ENCODE data around the gene NRF1. TPM values are rescaled to one million over a fixed set of nuclear protein-coding genes. Genes with fewer than 3 reads are reported as not detected.

The NRF1 gene
- total RNA-seq, 1 donor from 2014 or later, result 28.9 TPM

- intact Hi-C loops (cut with micrococcal nuclease), result no loop called here
Measured at GRCh38 chr7:129677796-129678195, 66.3 kb downstream of the NRF1 start.

GRCh38 chr7:129678606-129679005 lies 67.1 kb downstream of the NRF1 start:
- intact Hi-C loops (cut with micrococcal nuclease), result no loop called here

GRCh38 chr7:129680400-129680799 lies 68.9 kb downstream of the NRF1 start:
- intact Hi-C loops (cut with micrococcal nuclease), result no loop called here

- intact Hi-C loops (cut with micrococcal nuclease), result no loop called here
Measured at GRCh38 chr7:129684777-129685176, 73.3 kb downstream of the NRF1 start.

GRCh38 chr7:129686063-129686462 lies 74.5 kb downstream of the NRF1 start:
- intact Hi-C loops (cut with micrococcal nuclease), result no loop called here

- intact Hi-C loops (cut with micrococcal nuclease), result no loop called here
Measured at GRCh38 chr7:129688503-129689222, 77.1 kb downstream of the NRF1 start.

GRCh38 chr7:129689995-129690581 lies 78.6 kb downstream of the NRF1 start:
- intact Hi-C loops (cut with micrococcal nuclease), result no loop called here

- intact Hi-C loops (cut with micrococcal nuclease), result no loop called here
Measured at GRCh38 chr7:129690701-129691100, 79.2 kb downstream of the NRF1 start.

- intact Hi-C loops (cut with micrococcal nuclease), result no loop called here
Measured at GRCh38 chr7:129698516-129699418, 87.2 kb downstream of the NRF1 start.

GRCh38 chr7:129702316-129702715 lies 90.8 kb downstream of the NRF1 start:
- intact Hi-C loops (cut with micrococcal nuclease), result no loop called here

GRCh38 chr7:129702761-129703338 lies 91.3 kb downstream of the NRF1 start:
- intact Hi-C loops (cut with micrococcal nuclease), result no loop called here

- intact Hi-C loops (cut with micrococcal nuclease), result no loop called here
Measured at GRCh38 chr7:129703751-129704150, 92.2 kb downstream of the NRF1 start.

GRCh38 chr7:129707910-129708499 lies 96.5 kb downstream of the NRF1 start:
- intact Hi-C loops (cut with micrococcal nuclease), result no loop called here

- intact Hi-C loops (cut with micrococcal nuclease), result no loop called here
Measured at GRCh38 chr7:129713544-129713943, 102.0 kb downstream of the NRF1 start.

- intact Hi-C loops (cut with micrococcal nuclease), result no loop called here
Measured at GRCh38 chr7:129714514-129715063, 103.1 kb downstream of the NRF1 start.

GRCh38 chr7:129719980-129720732 lies 108.6 kb downstream of the NRF1 start:
- intact Hi-C loops (cut with micrococcal nuclease), result no loop called here

GRCh38 chr7:129721068-129721467 lies 109.5 kb downstream of the NRF1 start:
- intact Hi-C loops (cut with micrococcal nuclease), result no loop called here

GRCh38 chr7:129723679-129724078 lies 112.2 kb downstream of the NRF1 start:
- intact Hi-C loops (cut with micrococcal nuclease), result no loop called here

- intact Hi-C loops (cut with micrococcal nuclease), result no loop called here
Measured at GRCh38 chr7:129724796-129725195, 113.3 kb downstream of the NRF1 start.

- intact Hi-C loops (cut with micrococcal nuclease), result no loop called here
Measured at GRCh38 chr7:129728875-129729467, 117.5 kb downstream of the NRF1 start.
